Heart left ventricle (tissue), 16 donors: ENCODE data around the gene DRGX. TPM values are rescaled to one million over a fixed set of nuclear protein-coding genes. Genes with fewer than 3 reads are reported as not detected.
A peak's percentile ranks its signal among the peaks of the same experiment; 100 is the strongest.

ENCODE experiments used
- ATAC-seq, 4 donors: fragments of 200-7000 bp; cut with Tn5 transposase; one replicate each; pipeline ENCODE4 v1.9.1; 2020 to 2022; ENCODE audit warnings: moderate library complexity in 4 of 4, mild to moderate bottlenecking in 3 of 4, moderate number of reproducible peaks in 1 of 4
- DNase-seq, 5 donors: peaks; one replicate each; pipeline ENCODE4 v3.0.0-alpha.2; 2020
- H3K27ac ChIP-seq, 12 donors: fragments of 200-600 bp; sonication (generic) in 4 of 12; one replicate each; pipeline versions ENCODE4 v1.5.0 to v1.8.0; 2016 to 2022; ENCODE audit warnings: mild to moderate bottlenecking in 2 of 12
- H3K27me3 ChIP-seq, 9 donors: fragments of 200-600 bp; sonication (generic) in 2 of 9; one replicate each; pipeline versions ENCODE4 v1.5.1 to v1.8.0; 2016 to 2022; ENCODE audit warnings: mild to moderate bottlenecking in 3 of 9
- H3K36me3 ChIP-seq, 9 donors: fragments of 200-600 bp; sonication (generic) in 2 of 9; one replicate each; pipeline versions ENCODE4 v1.5.0 to v1.8.0; 2018 to 2022; ENCODE audit warnings: mild to moderate bottlenecking in 2 of 9
- H3K4me1 ChIP-seq, 12 donors: fragments of 200-600 bp; sonication (generic) in 4 of 12; one replicate each; pipeline versions ENCODE4 v1.5.0 to v1.8.0; 2016 to 2022; ENCODE audit warnings: mild to moderate bottlenecking in 3 of 12
- H3K4me3 ChIP-seq, 12 donors: fragments of 200-600 bp; sonication (generic) in 4 of 12; one replicate each; pipeline versions ENCODE4 v1.5.0 to v1.8.0; 2017 to 2022; ENCODE audit warnings: mild to moderate bottlenecking in 9 of 12, moderate library complexity in 4 of 12
- H3K9me3 ChIP-seq, 12 donors: fragments of 200-600 bp; sonication (generic) in 4 of 12; one replicate each; pipeline versions ENCODE4 v1.5.0 to v1.8.0; 2016 to 2022; ENCODE audit warnings: mild to moderate bottlenecking in 1 of 12
- CTCF ChIP-seq, 12 donors: fragments of 200-600 bp; sonication (generic) in 4 of 12; IDR thresholded peaks; one replicate each; pipeline versions ENCODE4 v1.5.0 to v1.8.0; 2018 to 2022; ENCODE audit warnings: antibody characterized with exemption in 12 of 12, mild to moderate bottlenecking in 5 of 12
- POLR2A ChIP-seq, 2 donors: fragments of 450-650 bp; IDR thresholded peaks; one replicate each; pipeline ENCODE4 v1.6.1; 2017; ENCODE audit warnings: antibody characterized with exemption in 2 of 2, mild to moderate bottlenecking in 2 of 2, moderate library complexity in 2 of 2
- WGBS, 4 donors: extraction: QIAGEN DNeasy Blood & Tissue Kit in 2 of 4; methylation state at CpG; one replicate each; pipeline versions ENCODE4 v1.1.5 to v1.1.7; 2013 to 2018; 5-methylcytosine and 5-hydroxymethylcytosine counted together
- intact Hi-C, 10 donors: fragments of 100-400 bp; cut with DNase I; formaldehyde crosslinking; loops; one replicate each; pipeline versions ENCODE4 v1.11.1 to v1.14.2; 2022
- polyA plus RNA-seq, 2 donors: library from polyadenylated mRNA; stranded (reverse); fragments of 200-250 nt; gene quantifications; one replicate each; pipeline ENCODE4 v1.2.3, GENCODE V29; 2013
- total RNA-seq, 9 donors: library from RNA; depleted of rRNA in 2 of 9; stranded (reverse); fragments of >200 nt in 2 of 9; fragmentation: NEBNext Ultra II Directional in 3 of 9; extraction: Animal tissue kit (Norgen Biotek cat#: 25700) in 3 of 9; gene quantifications; one replicate each; pipeline versions ENCODE4 v1.1.0 to v1.2.4, GENCODE V29; 2016 to 2023
- donor health status: ischemic (EF 13 %, LVEDD 7.1; RV severe dilation, severe dysfunction).
- donor health status: healthy with polysubstance abuse.
- donor health status: DM: no; HTN: yes; CAD: no.
- donor health status: DM: no; HTN: no; CAD: no.
- donor health status: ischemic (EF 25% LVEDD 6.9; RV normal size, moderate dysfunction).
- donor health status: ischemic (EF 25% LVEDD 5.7; RV mildly dilated, moderate dysfunction).
- donor health status: healthy.
- donor health status: DM: yes; HTN: yes; CAD: no.
- donor health status: ischemic (EF 35%, LVEDD 5.7; RV mildly dilated, moderate dysfunction).
- donor health status: nonischemic (EF 11% LVEDD 7.7; RV severe dilation, severe dysfunction).
- donor health status: DM: yes; HTN: yes; CAD: no.
- donor health status: PGD.
- donor health status: ischemic (EF 29% LVEDD 5.4; RV normal size, mild dysfunction).
- donor health status: nonischemic (EF 23%, LVEDD 6.1; RV moderate dilation, normal function).

The DRGX gene
- total and polyA plus RNA-seq, 11 donors: not detected

GRCh38 chr10:49377256-49377655, 18.6 kb downstream of the DRGX start:
- 72 to 85% (median 78%) methylated on average over 4 of the region's 4 CpGs for WGBS, 4 donors
- intact Hi-C loops: no loop called here
- no peak for ATAC-seq

GRCh38 chr10:49375611-49376010, 20.3 kb downstream of the DRGX start:
- peak; percentile 85 to 90 (median 87) for ATAC-seq
- WGBS, 4 donors: 38 to 71% (median 54%) methylated on average over 3 of the region's 3 CpGs
- peak in 2 of 5 donors; percentile 50 to 66 for DNase-seq
- Histone ChIP-seq H3K27ac (peak overlapping the region in 1 of 12 donors; percentile 26), H3K36me3 (no peaks in the 10 kb centered on the region), H3K4me1 (peaks cover 0 to 4% (median 0%) of the 10 kb centered on the region in 12 donors), H3K4me3 (no peak overlapping the region), H3K9me3 (no peaks in the 10 kb centered on the region), H3K27me3 (peaks cover 0 to 2% (median 0%) of the 10 kb centered on the region in 9 donors)
- intact Hi-C loops: no loop called here
- TF ChIP-seq CTCF (IDR thresholded peaks at IDR 0.05): no peak
- TF ChIP-seq POLR2A (IDR thresholded peaks at IDR 0.05): no peak

More at GRCh38 chr10:49377256-49377655, 18.6 kb downstream of the DRGX start:
- no peaks in the 10 kb centered on the region for H3K27me3 ChIP-seq
- H3K4me1 ChIP-seq: peaks cover 0 to 4% (median 0%) of the 10 kb centered on the region in 12 donors
- H3K36me3 ChIP-seq: no peaks in the 10 kb centered on the region
- no peak overlapping the region for H3K27ac ChIP-seq
- no peak overlapping the region for H3K4me3 ChIP-seq
- H3K9me3 ChIP-seq: no peaks in the 10 kb centered on the region
- no peak for TF ChIP-seq CTCF (IDR thresholded peaks at IDR 0.05)
- TF ChIP-seq POLR2A (IDR thresholded peaks at IDR 0.05): no peak
- no peak for DNase-seq

- intact Hi-C loops: no loop called here
- TF ChIP-seq CTCF (IDR thresholded peaks at IDR 0.05) (no peak), POLR2A (IDR thresholded peaks at IDR 0.05) (no peak)
- no peak for ATAC-seq
- H3K27ac ChIP-seq: no peak overlapping the region
- H3K27me3 ChIP-seq: peaks cover 0 to 6% (median 0%) of the 10 kb centered on the region in 9 donors
- H3K4me3 ChIP-seq: no peak overlapping the region
- no peaks in the 10 kb centered on the region for H3K36me3 ChIP-seq
- no peak for DNase-seq
- 81 to 87% (median 84%) methylated on average over 5 of the region's 5 CpGs for WGBS, 4 donors
- no peaks in the 10 kb centered on the region for H3K9me3 ChIP-seq
- peaks cover 0 to 4% (median 0%) of the 10 kb centered on the region in 12 donors for H3K4me1 ChIP-seq
Measured at GRCh38 chr10:49374740-49375139, 21.1 kb downstream of the DRGX start.

GRCh38 chr10:49373361-49373760, 22.5 kb downstream of the DRGX start:
- WGBS, 4 donors: 92 to 96% (median 94%) methylated on average over 5 of the region's 5 CpGs
- no peaks in the 10 kb centered on the region for H3K9me3 ChIP-seq
- intact Hi-C loops: no loop called here
- no peaks in the 10 kb centered on the region for H3K36me3 ChIP-seq
- ATAC-seq (no peak), DNase-seq (no peak)
- H3K27ac ChIP-seq: no peak overlapping the region
- H3K4me1 ChIP-seq: peaks cover 0 to 4% (median 0%) of the 10 kb centered on the region in 12 donors
- H3K27me3 ChIP-seq: peaks cover 0 to 6% (median 0%) of the 10 kb centered on the region in 9 donors
- TF ChIP-seq POLR2A (IDR thresholded peaks at IDR 0.05) (no peak), CTCF (IDR thresholded peaks at IDR 0.05) (no peak)
- no peak overlapping the region for H3K4me3 ChIP-seq
